ENCODE results near the gene RIPK4. TPM values are rescaled to one million over a fixed set of nuclear protein-coding genes. Genes with fewer than 3 reads are reported as not detected.

The RIPK4 gene
- total RNA-seq = 28.9 and 30.1 TPM in 2 replicates
- long read RNA-seq, transcript RIPK4-201 (8 exons, 3,889 nt) = major isoform, 125 of 151 reads
- long read RNA-seq, partial matches to known transcripts = 7 of 151 reads
- long read RNA-seq, other reads (novel, unspliced or antisense) = 19 of 151 reads

GRCh38 chr21:41766883-41767605, at the start of gene RIPK4:
Gene RIPK4, minus strand, starts transcription at chr21:41767052. Its CDS starts 11 bp downstream, at chr21:41767041.
- H3K4me1 Mint-ChIP-seq (ENCODE audit: low read depth) = peaks cover 68% of the 10 kb centered on the region
- no peaks in the 10 kb centered on the region for H3K9me3 Mint-ChIP-seq (ENCODE audit: low read depth)
- TF ChIP-seq CTCF (IDR thresholded peaks at IDR 0.05; ENCODE audit: unreplicated experiment) = no peak
- DNase-seq (ENCODE audit: low spot score, unreplicated experiment) = peak; percentile 84
- peaks cover 33% of the 10 kb centered on the region for H3K27me3 Mint-ChIP-seq
- H3K4me3 Mint-ChIP-seq (ENCODE audit: low read depth) = peak within 1 kb of the TSS; percentile 93
- peak within 1 kb of the TSS; percentile 97 for H3K27ac Mint-ChIP-seq
- H3K36me3 Mint-ChIP-seq (ENCODE audit: insufficient read depth) = no peaks in the 10 kb centered on the region

- peaks cover 1% of the 10 kb centered on the region for H3K4me1 Mint-ChIP-seq (ENCODE audit: low read depth)
- H3K27me3 Mint-ChIP-seq = no peaks in the 10 kb centered on the region
- H3K36me3 Mint-ChIP-seq (ENCODE audit: insufficient read depth) = peaks cover 2% of the 10 kb centered on the region
- H3K4me3 Mint-ChIP-seq (ENCODE audit: low read depth) = no peak overlapping the region
- no peak for TF ChIP-seq CTCF (IDR thresholded peaks at IDR 0.05; ENCODE audit: unreplicated experiment)
- H3K27ac Mint-ChIP-seq = no peak overlapping the region
- DNase-seq (ENCODE audit: low spot score, unreplicated experiment) = no peak
- H3K9me3 Mint-ChIP-seq (ENCODE audit: low read depth) = no peaks in the 10 kb centered on the region
Observed at GRCh38 chr21:41815652-41816582, 49.1 kb upstream of the RIPK4 start.

GRCh38 chr21:41813226-41813625, 46.4 kb upstream of the RIPK4 start:
- no peak overlapping the region for H3K4me3 Mint-ChIP-seq (ENCODE audit: low read depth)
- H3K4me1 Mint-ChIP-seq (ENCODE audit: low read depth) = peaks cover 1% of the 10 kb centered on the region
- TF ChIP-seq CTCF (IDR thresholded peaks at IDR 0.05; ENCODE audit: unreplicated experiment) = no peak
- no peak for DNase-seq (ENCODE audit: low spot score, unreplicated experiment)
- no peaks in the 10 kb centered on the region for H3K27me3 Mint-ChIP-seq
- no peak overlapping the region for H3K27ac Mint-ChIP-seq
- peaks cover 7% of the 10 kb centered on the region for H3K36me3 Mint-ChIP-seq (ENCODE audit: insufficient read depth)
- H3K9me3 Mint-ChIP-seq (ENCODE audit: low read depth) = no peaks in the 10 kb centered on the region

GRCh38 chr21:41812679-41813078, 45.8 kb upstream of the RIPK4 start:
- peaks cover 7% of the 10 kb centered on the region for H3K36me3 Mint-ChIP-seq (ENCODE audit: insufficient read depth)
- no peak overlapping the region for H3K4me3 Mint-ChIP-seq (ENCODE audit: low read depth)
- TF ChIP-seq CTCF (IDR thresholded peaks at IDR 0.05; ENCODE audit: unreplicated experiment) = no peak
- no peaks in the 10 kb centered on the region for H3K27me3 Mint-ChIP-seq
- no peaks in the 10 kb centered on the region for H3K9me3 Mint-ChIP-seq (ENCODE audit: low read depth)
- no peak for DNase-seq (ENCODE audit: low spot score, unreplicated experiment)
- H3K4me1 Mint-ChIP-seq (ENCODE audit: low read depth) = peaks cover 1% of the 10 kb centered on the region
- H3K27ac Mint-ChIP-seq = no peak overlapping the region

GRCh38 chr21:41810597-41810932, 43.7 kb upstream of the RIPK4 start:
- peaks cover 11% of the 10 kb centered on the region for H3K36me3 Mint-ChIP-seq (ENCODE audit: insufficient read depth)
- no peaks in the 10 kb centered on the region for H3K4me1 Mint-ChIP-seq (ENCODE audit: low read depth)
- no peaks in the 10 kb centered on the region for H3K27me3 Mint-ChIP-seq
- no peak overlapping the region for H3K27ac Mint-ChIP-seq
- TF ChIP-seq CTCF (IDR thresholded peaks at IDR 0.05; ENCODE audit: unreplicated experiment) = no peak
- no peak for DNase-seq (ENCODE audit: low spot score, unreplicated experiment)
- H3K4me3 Mint-ChIP-seq (ENCODE audit: low read depth) = no peak overlapping the region
- H3K9me3 Mint-ChIP-seq (ENCODE audit: low read depth) = no peaks in the 10 kb centered on the region

Data from progenitor cell of endocrine pancreas (in vitro differentiated cells).